ENCODE data around the gene EPB42. TPM values are rescaled to one million over a fixed set of nuclear protein-coding genes. Genes with fewer than 3 reads are reported as not detected.
"Not testable (repeated sequence)": the region's sequence is repeated elsewhere in the genome, so short reads cannot be mapped to it uniquely, and the experiment has no call there.

The EPB42 gene
- polyA plus RNA-seq, 1 of the 3 experiments (the other 2 are of a cell fraction): not detected

DNA sequence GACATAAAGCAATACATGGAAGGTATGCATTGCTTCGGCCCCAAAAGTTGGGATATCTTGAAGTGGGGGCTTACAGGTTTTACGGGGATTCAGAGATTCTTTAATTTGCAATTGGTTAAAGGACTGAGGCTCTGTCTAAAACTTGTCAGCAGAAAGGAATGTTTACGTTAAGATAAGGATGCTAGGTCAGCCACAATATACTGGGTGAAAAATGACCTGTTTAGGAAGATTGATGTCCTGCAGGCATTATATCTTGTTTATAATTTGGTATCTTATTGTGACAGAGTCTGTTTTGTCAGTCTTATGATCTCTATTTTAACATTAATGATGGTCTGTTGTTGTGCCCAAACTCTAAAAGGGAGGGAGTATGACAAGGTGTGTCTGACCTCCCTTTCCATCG, 50.9 kb downstream of the EPB42 start:
- no peaks in the 10 kb centered on the region for H4K20me1 ChIP-seq (ENCODE audit: insufficient read depth)
- H3K36me3 ChIP-seq (replicated peaks in 1 of 2; ENCODE audit: control insufficient read depth in 1 of 2, insufficient read depth in 2 of 2, low read length in 1 of 2): peaks cover 35 to 46% of the 10 kb centered on the region in 2 experiments
- no peak for TF ChIP-seq EZH2phosphoT487 (IDR thresholded peaks at IDR 0.05; ENCODE audit: borderline replicate concordance, low read depth)
- TF ChIP-seq TAF1 (IDR thresholded peaks at IDR 0.05; ENCODE audit: borderline replicate concordance, low read depth, low read length): no peak
- H3K27me3 ChIP-seq (ENCODE audit: insufficient read depth): no peaks in the 10 kb centered on the region
- H3K4me2 ChIP-seq: no peak overlapping the region
- H3K9me3 ChIP-seq: peaks cover 7% of the 10 kb centered on the region; the same call in 1 of the 2 replicates
- ChIA-PET CTCF (interaction anchor here (0.9 kb wide), 1 partner anchor 115 kb away, joined by 4 read pairs; no protein-coding TSS in a partner anchor), POLR2A (no interaction called here)
- peaks cover 3% of the 10 kb centered on the region for H3F3A ChIP-seq (replicated peaks; ENCODE audit: insufficient read depth)
- no peak overlapping the region for H3K4me3 ChIP-seq (ENCODE audit: low read depth in 2 of 2, low read length in 1 of 2)
- no peak overlapping the region for H3K27ac ChIP-seq (ENCODE audit: low read depth in 2 of 2, low read length in 1 of 2)
- H3K9ac ChIP-seq: no peak overlapping the region
- H2AFZ ChIP-seq (ENCODE audit: low read depth): no peak overlapping the region
- H3K4me1 ChIP-seq (ENCODE audit: control insufficient read depth in 1 of 2, insufficient read depth in 2 of 2, low read depth in 1 of 2, low read length in 1 of 2): peaks cover 0 to 4% of the 10 kb centered on the region in 2 experiments; a peak in 1 of 4 replicates
- no peaks in the 10 kb centered on the region for H3K9me2 ChIP-seq
- no peaks in the 10 kb centered on the region for H3K79me2 ChIP-seq (ENCODE audit: insufficient read depth)
- WGBS (ENCODE audit: low lambda C conversion rate): 96% methylated on average over 4 of the region's 4 CpGs
- DNase-seq: no peak

DNA sequence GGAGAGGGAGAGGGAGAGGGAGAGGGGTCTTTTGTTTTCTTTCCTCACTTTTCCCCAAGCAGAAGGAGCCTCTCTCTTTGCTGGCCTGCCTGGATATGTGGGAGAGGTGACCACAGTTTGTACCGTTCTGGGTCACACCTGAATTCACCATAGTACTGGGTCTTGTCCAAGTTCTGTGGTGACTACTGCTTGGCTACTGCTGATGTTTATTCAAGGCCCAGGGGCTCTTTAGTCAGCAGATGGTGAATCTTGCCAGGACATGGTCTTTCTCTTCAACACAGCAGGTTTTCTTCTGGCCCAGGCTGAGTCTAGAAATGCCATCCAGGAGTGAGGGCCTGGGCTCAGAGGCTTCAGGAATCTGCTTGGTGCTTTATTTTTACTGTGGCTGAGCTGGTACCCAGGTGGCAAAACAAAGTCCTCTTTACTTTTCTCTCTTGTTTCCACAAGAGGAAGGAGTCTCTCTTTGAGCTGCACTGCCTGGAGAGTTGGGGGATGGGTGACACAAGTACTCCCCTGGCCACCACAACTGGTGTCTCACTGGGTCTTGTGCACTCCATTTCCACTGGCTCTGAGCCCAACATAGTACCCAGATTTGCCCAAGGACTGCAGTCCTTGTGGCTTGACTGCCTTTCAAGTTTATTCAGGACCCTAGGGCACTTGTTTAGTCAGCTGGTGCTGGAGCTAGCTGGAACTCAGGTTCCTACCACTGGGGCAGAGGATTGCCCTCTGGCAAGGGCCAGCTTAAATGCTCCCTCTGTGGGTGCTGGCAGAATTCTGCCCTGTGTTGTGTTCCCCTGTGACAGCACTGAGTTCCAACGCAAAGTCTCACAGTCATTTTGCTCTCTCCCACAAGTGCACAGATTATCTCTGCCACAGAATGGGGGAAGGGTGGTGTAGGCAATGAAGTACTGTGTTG, 52.4 kb downstream of the EPB42 start:
- Histone ChIP-seq H3K36me3 (replicated peaks in 1 of 2; ENCODE audit: control insufficient read depth in 1 of 2, insufficient read depth in 2 of 2, low read length in 1 of 2) (peaks cover 27 to 45% of the 10 kb centered on the region in 2 experiments), H3K79me2 (ENCODE audit: insufficient read depth) (no peaks in the 10 kb centered on the region), H3K4me2 (no peak overlapping the region), H3K4me1 (ENCODE audit: control insufficient read depth in 1 of 2, insufficient read depth in 2 of 2, low read depth in 1 of 2, low read length in 1 of 2) (peaks cover 0 to 4% of the 10 kb centered on the region in 2 experiments; a peak in 1 of 4 replicates), H3K27ac (ENCODE audit: low read depth in 2 of 2, low read length in 1 of 2) (no peak overlapping the region; a peak in 1 of 4 replicates), H3F3A (replicated peaks; ENCODE audit: insufficient read depth) (peaks cover 8% of the 10 kb centered on the region), H3K4me3 (ENCODE audit: low read depth in 2 of 2, low read length in 1 of 2) (no peak overlapping the region), H3K9me3 (peaks cover 7% of the 10 kb centered on the region; the same call in 1 of the 2 replicates), H4K20me1 (ENCODE audit: insufficient read depth) (no peaks in the 10 kb centered on the region), H2AFZ (ENCODE audit: low read depth) (no peak overlapping the region), H3K27me3 (ENCODE audit: insufficient read depth) (no peaks in the 10 kb centered on the region), H3K9ac (no peak overlapping the region), H3K9me2 (no peaks in the 10 kb centered on the region)
- no peak for TF ChIP-seq RXRA (IDR thresholded peaks at IDR 0.05; ENCODE audit: borderline replicate concordance, low read depth)
- TF ChIP-seq EZH2phosphoT487 (IDR thresholded peaks at IDR 0.05; ENCODE audit: borderline replicate concordance, low read depth): no peak
- no peak for TF ChIP-seq YY1 (IDR thresholded peaks at IDR 0.05; ENCODE audit: low read depth)
- no peak for TF ChIP-seq FOSL2 (IDR thresholded peaks at IDR 0.05; ENCODE audit: borderline replicate concordance, low read depth)
- no peak for TF ChIP-seq FOXJ3 (CRISPR knock-in tag; IDR thresholded peaks at IDR 0.05)
- no peak for TF ChIP-seq TCF12 (IDR thresholded peaks at IDR 0.05)
- TF ChIP-seq, protein P1, sequence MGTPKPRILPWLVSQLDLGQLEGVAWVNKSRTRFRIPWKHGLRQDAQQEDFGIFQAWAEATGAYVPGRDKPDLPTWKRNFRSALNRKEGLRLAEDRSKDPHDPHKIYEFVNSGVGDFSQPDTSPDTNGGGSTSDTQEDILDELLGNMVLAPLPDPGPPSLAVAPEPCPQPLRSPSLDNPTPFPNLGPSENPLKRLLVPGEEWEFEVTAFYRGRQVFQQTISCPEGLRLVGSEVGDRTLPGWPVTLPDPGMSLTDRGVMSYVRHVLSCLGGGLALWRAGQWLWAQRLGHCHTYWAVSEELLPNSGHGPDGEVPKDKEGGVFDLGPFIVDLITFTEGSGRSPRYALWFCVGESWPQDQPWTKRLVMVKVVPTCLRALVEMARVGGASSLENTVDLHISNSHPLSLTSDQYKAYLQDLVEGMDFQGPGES (IDR thresholded peaks at IDR 0.05; ENCODE audit: low read depth, low read length): no peak
- TF ChIP-seq SIN3A (IDR thresholded peaks at IDR 0.05; ENCODE audit: borderline replicate concordance, low read depth, low read length): no peak
- TF ChIP-seq, protein P2, sequence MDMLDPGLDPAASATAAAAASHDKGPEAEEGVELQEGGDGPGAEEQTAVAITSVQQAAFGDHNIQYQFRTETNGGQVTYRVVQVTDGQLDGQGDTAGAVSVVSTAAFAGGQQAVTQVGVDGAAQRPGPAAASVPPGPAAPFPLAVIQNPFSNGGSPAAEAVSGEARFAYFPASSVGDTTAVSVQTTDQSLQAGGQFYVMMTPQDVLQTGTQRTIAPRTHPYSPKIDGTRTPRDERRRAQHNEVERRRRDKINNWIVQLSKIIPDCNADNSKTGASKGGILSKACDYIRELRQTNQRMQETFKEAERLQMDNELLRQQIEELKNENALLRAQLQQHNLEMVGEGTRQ (IDR thresholded peaks at IDR 0.05; ENCODE audit: borderline replicate concordance, low read depth, low read length): no peak
- WGBS (ENCODE audit: low lambda C conversion rate): 69% methylated on average over 1 of the region's 2 CpGs
- POLR2A ChIA-PET: no interaction called here
- no peak for DNase-seq
- CTCF ChIA-PET: interaction anchor here (1.3 kb wide), 1 partner anchor 57 kb away, joined by 3 read pairs; no protein-coding TSS in a partner anchor

DNA sequence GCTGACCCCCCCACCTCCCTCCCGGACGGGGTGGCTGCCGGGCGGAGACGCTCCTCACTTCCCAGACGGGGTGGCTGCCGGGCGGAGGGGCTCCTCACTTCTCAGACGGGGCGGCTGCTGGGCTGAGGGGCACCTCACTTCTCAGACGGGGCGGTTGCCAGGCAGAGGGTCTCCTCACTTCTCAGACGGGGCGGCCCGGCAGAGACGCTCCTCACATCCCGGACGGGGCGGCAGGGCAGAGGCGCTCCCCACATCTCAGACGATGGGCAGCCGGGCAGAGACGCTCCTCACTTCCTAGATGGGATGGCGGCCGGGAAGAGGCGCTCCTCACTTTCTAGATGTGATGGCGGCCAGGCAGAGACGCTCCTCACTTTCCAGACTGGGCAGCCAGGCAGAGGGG, 53.6 kb downstream of the EPB42 start:
- H2AFZ ChIP-seq (ENCODE audit: low read depth); H3K27ac ChIP-seq (ENCODE audit: low read depth in 2 of 2, low read length in 1 of 2); H3K9ac ChIP-seq; H3K9me3 ChIP-seq; H3K79me2 ChIP-seq (ENCODE audit: insufficient read depth); H3F3A ChIP-seq (replicated peaks; ENCODE audit: insufficient read depth); H4K20me1 ChIP-seq (ENCODE audit: insufficient read depth); H3K27me3 ChIP-seq (ENCODE audit: insufficient read depth); POLR2A ChIA-PET; H3K4me3 ChIP-seq (ENCODE audit: low read depth in 2 of 2, low read length in 1 of 2); CTCF ChIA-PET; H3K4me1 ChIP-seq (ENCODE audit: control insufficient read depth in 1 of 2, insufficient read depth in 2 of 2, low read depth in 1 of 2, low read length in 1 of 2); H3K9me2 ChIP-seq; H3K4me2 ChIP-seq; DNase-seq: not testable (repeated sequence)
- peaks cover 27 to 43% of the 10 kb centered on the region in 2 experiments for H3K36me3 ChIP-seq (replicated peaks in 1 of 2; ENCODE audit: control insufficient read depth in 1 of 2, insufficient read depth in 2 of 2, low read length in 1 of 2)
- WGBS (ENCODE audit: low lambda C conversion rate): no CpG with 5 or more reads among the region's 28 CpGs
